SKM-1 treated with dmso at 0.1 percent for 144 hours (cell line): ENCODE results near the gene LUZP1.

Source experiments
- DNase-seq: peaks from one replicate; lab custom pipeline; 2025; ENCODE audit not compliant: unreplicated experiment; lab: John Stamatoyannopoulos, UW

Gene LUZP1

GRCh38 chr1:23091545-23091944, 77.1 kb downstream of the LUZP1 start:
- no peak for DNase-seq

GRCh38 chr1:23090056-23090455, 78.6 kb downstream of the LUZP1 start:
- DNase-seq = no peak

- no peak for DNase-seq
These were observed 80.6 kb downstream of the LUZP1 start for GRCh38 chr1:23088027-23088426.

GRCh38 chr1:23085696-23086095, 83.0 kb downstream of the LUZP1 start:
- DNase-seq = no peak

GRCh38 chr1:23084880-23085279, 83.8 kb downstream of the LUZP1 start:
- no peak for DNase-seq

GRCh38 chr1:23083714-23084480, 84.8 kb downstream of the LUZP1 start:
- no peak for DNase-seq

- DNase-seq = no peak
These were observed 87.3 kb downstream of the LUZP1 start for GRCh38 chr1:23081376-23081775.

- DNase-seq = no peak
These were observed 87.8 kb downstream of the LUZP1 start for GRCh38 chr1:23080885-23081284.

GRCh38 chr1:23079025-23079424, 89.6 kb downstream of the LUZP1 start:
- no peak for DNase-seq

- DNase-seq = no peak
These were observed 94.6 kb downstream of the LUZP1 start for GRCh38 chr1:23074012-23074411.

GRCh38 chr1:23069675-23070074, 99.0 kb downstream of the LUZP1 start:
- DNase-seq = no peak

GRCh38 chr1:23069149-23069548, 99.5 kb downstream of the LUZP1 start:
- DNase-seq = no peak

- no peak for DNase-seq
These were observed 102.6 kb downstream of the LUZP1 start for GRCh38 chr1:23066075-23066474.

- DNase-seq = no peak
These were observed 103.3 kb downstream of the LUZP1 start for GRCh38 chr1:23065385-23065784.

GRCh38 chr1:23062271-23062670, 106.4 kb downstream of the LUZP1 start:
- DNase-seq = no peak

GRCh38 chr1:23057301-23057700, 111.4 kb downstream of the LUZP1 start:
- no peak for DNase-seq

GRCh38 chr1:23051290-23051909, 117.3 kb downstream of the LUZP1 start:
- DNase-seq = no peak

GRCh38 chr1:23050201-23050600, 118.5 kb downstream of the LUZP1 start:
- DNase-seq = no peak

- no peak for DNase-seq
These were observed 124.6 kb downstream of the LUZP1 start for GRCh38 chr1:23044035-23044434.

GRCh38 chr1:23040509-23040908, 128.1 kb downstream of the LUZP1 start:
- no peak for DNase-seq

GRCh38 chr1:23039308-23039826, 129.3 kb downstream of the LUZP1 start:
- no peak for DNase-seq

- DNase-seq = no peak
These were observed 131.4 kb downstream of the LUZP1 start for GRCh38 chr1:23037081-23037740.
